GM23248 (cell line): ENCODE results near the gene SPACA7.

Experiments used
- EZH2 ChIP-seq: fragments of 200-600 bp; sonication (generic); IDR thresholded peaks from 2 replicates; pipeline ENCODE4 v1.6.1; 2018; ENCODE audit warnings: antibody characterized with exemption, mild to moderate bottlenecking; ENCODE audit not compliant: insufficient read depth, poor library complexity, severe bottlenecking
- EZH2phosphoT487 ChIP-seq: fragments of 200-600 bp; sonication (generic); IDR thresholded peaks from 2 replicates; pipeline ENCODE4 v1.6.1; 2018; ENCODE audit warnings: antibody characterized with exemption, moderate library complexity, mild to moderate bottlenecking, low read depth; ENCODE audit not compliant: insufficient read depth

GRCh38 chr13:112450118-112450903, 74.2 kb downstream of the SPACA7 start:
- no peak for TF ChIP-seq EZH2
- no peak for TF ChIP-seq EZH2phosphoT487
